HG02970 (cell line): ENCODE results near the gene CNGA3.
"Not testable (repeated sequence)": the region's sequence is repeated elsewhere in the genome, so short reads cannot be mapped to it uniquely, and the experiment has no call there.

Experiments used
- ATAC-seq: cut with Tn5 transposase; IDR thresholded peaks from one replicate; pipeline ENCODE4 v1.9.1; 2021; ENCODE audit warnings: mild to moderate bottlenecking, moderate library complexity, moderate number of reproducible peaks; ENCODE audit not compliant: unreplicated experiment, low FRiP score

The CNGA3 gene

GRCh38 chr2:98393354-98393753, 47.1 kb downstream of the CNGA3 start:
- no peak for ATAC-seq

GRCh38 chr2:98394595-98395153, 48.4 kb downstream of the CNGA3 start:
- no peak for ATAC-seq

GRCh38 chr2:98395977-98396376, 49.7 kb downstream of the CNGA3 start:
- no peak for ATAC-seq

- ATAC-seq, result no peak
Observed at GRCh38 chr2:98396745-98397355, 50.6 kb downstream of the CNGA3 start.

- ATAC-seq, result no peak
Observed at GRCh38 chr2:98399140-98399539, 52.9 kb downstream of the CNGA3 start.

- ATAC-seq, result no peak
Observed at GRCh38 chr2:98403878-98404277, 57.6 kb downstream of the CNGA3 start.

GRCh38 chr2:98404556-98405250, 58.4 kb downstream of the CNGA3 start:
- ATAC-seq, result no peak

- ATAC-seq, result no peak
Observed at GRCh38 chr2:98405301-98405700, 59.0 kb downstream of the CNGA3 start.

- no peak for ATAC-seq
Observed at GRCh38 chr2:98408155-98408554, 61.9 kb downstream of the CNGA3 start.

- no peak for ATAC-seq
Observed at GRCh38 chr2:98412751-98413458, 66.6 kb downstream of the CNGA3 start.

GRCh38 chr2:98414246-98414645, 68.0 kb downstream of the CNGA3 start:
- not testable (repeated sequence) for ATAC-seq

GRCh38 chr2:98415719-98416248, 69.5 kb downstream of the CNGA3 start:
- ATAC-seq, result not testable (repeated sequence)

GRCh38 chr2:98416383-98417159, 70.3 kb downstream of the CNGA3 start:
- ATAC-seq, result no peak

GRCh38 chr2:98419544-98419943, 73.3 kb downstream of the CNGA3 start:
- no peak for ATAC-seq

- no peak for ATAC-seq
Observed at GRCh38 chr2:98419977-98420725, 73.9 kb downstream of the CNGA3 start.

- no peak for ATAC-seq
Observed at GRCh38 chr2:98422449-98422848, 76.2 kb downstream of the CNGA3 start.

- no peak for ATAC-seq
Observed at GRCh38 chr2:98426771-98427170, 80.5 kb downstream of the CNGA3 start.

GRCh38 chr2:98432145-98432544, 85.9 kb downstream of the CNGA3 start:
- no peak for ATAC-seq

- no peak for ATAC-seq
Observed at GRCh38 chr2:98433363-98433964, 87.2 kb downstream of the CNGA3 start.
